WTC11 (cell line): ENCODE results near the gene HDAC8. TPM values are rescaled to one million over a fixed set of nuclear protein-coding genes. Genes with fewer than 3 reads are reported as not detected.

Experiments used
- ATAC-seq: fragments of 200-7000 bp; cut with Tn5 transposase; 2 replicates; pipeline ENCODE4 v1.10.0; 2021; ENCODE audit warnings: mild to moderate bottlenecking, moderate library complexity
- CTCF ChIA-PET: fragments of 300-600 bp; sonication (Branson Sonifier 250); formaldehyde crosslinking; loops from one replicate; lab custom pipeline; 2021; ENCODE audit warnings: antibody characterized with exemption; lab: Charles Lee
- POLR2A ChIA-PET: fragments of 350-600 bp; sonication (Branson Sonifier 250); formaldehyde crosslinking; loops from one replicate; lab custom pipeline; 2021; ENCODE audit warnings: antibody characterized with exemption; lab: Charles Lee
- DNase-seq: peaks from one replicate; pipeline ENCODE4 v3.0.0; 2021; ENCODE audit warnings: low spot score
- H3K27ac Mint-ChIP-seq: 2 replicates; pipeline ENCODE4 v1.8.0; 2021; ENCODE audit warnings: mixed read lengths
- H3K27me3 Mint-ChIP-seq: 2 replicates; pipeline ENCODE4 v1.8.0; 2021; ENCODE audit warnings: low read depth, mild to moderate bottlenecking, moderate library complexity, mixed read lengths
- H3K36me3 Mint-ChIP-seq: 2 replicates; pipeline ENCODE4 v1.8.0; 2021; ENCODE audit warnings: mixed read lengths
- H3K4me1 Mint-ChIP-seq: 2 replicates; pipeline ENCODE4 v1.8.0; 2022; ENCODE audit warnings: mixed read lengths
- H3K4me3 Mint-ChIP-seq: 2 replicates; pipeline ENCODE4 v1.8.0; 2021; ENCODE audit warnings: mild to moderate bottlenecking, moderate library complexity, mixed read lengths
- H3K9me3 Mint-ChIP-seq: 2 replicates; pipeline ENCODE4 v1.8.0; 2021; ENCODE audit warnings: mixed read lengths
- EMX1 ChIP-seq: fragments of 250-450 bp; sonication (Bioruptor Pico); IDR thresholded peaks from 2 replicates; pipeline ENCODE4 v1.8.0; 2021; ENCODE audit warnings: mild to moderate bottlenecking
- MYBL2 ChIP-seq: sonication (generic); formaldehyde crosslinking; IDR thresholded peaks from 2 replicates; pipeline ENCODE4 v1.8.1; 2023; ENCODE audit warnings: mild to moderate bottlenecking, moderate library complexity, missing genetic modification reagents
- OVOL2 ChIP-seq: fragments of 250-450 bp; sonication (Bioruptor Pico); IDR thresholded peaks from 2 replicates; pipeline ENCODE4 v1.9.0; 2021; ENCODE audit warnings: mild to moderate bottlenecking, borderline replicate concordance
- RORB ChIP-seq: fragments of 250-450 bp; sonication (Bioruptor Pico); IDR thresholded peaks from 2 replicates; pipeline ENCODE4 v1.9.0; 2021; ENCODE audit warnings: mild to moderate bottlenecking
- ZBTB21 ChIP-seq: sonication (generic); formaldehyde crosslinking; IDR thresholded peaks from 2 replicates; pipeline ENCODE4 v1.8.1; 2023; ENCODE audit warnings: mild to moderate bottlenecking, missing genetic modification reagents, borderline replicate concordance
- ZNF138 ChIP-seq: sonication (generic); formaldehyde crosslinking; conservative IDR thresholded peaks from 2 replicates; pipeline ENCODE4 v1.8.1; 2022; ENCODE audit warnings: mild to moderate bottlenecking, moderate library complexity, missing genetic modification reagents
- ZNF219 ChIP-seq: sonication (generic); formaldehyde crosslinking; IDR thresholded peaks from 2 replicates; pipeline ENCODE4 v1.8.0; 2023; ENCODE audit warnings: missing genetic modification reagents, mild to moderate bottlenecking, borderline replicate concordance
- ZNF396 ChIP-seq: fragments of 250-450 bp; sonication (Bioruptor Pico); IDR thresholded peaks from 2 replicates; pipeline ENCODE4 v1.8.0; 2021; ENCODE audit warnings: mild to moderate bottlenecking, moderate library complexity, borderline replicate concordance
- total RNA-seq: library from RNA; stranded (reverse); gene quantifications from 3 replicates; pipeline ENCODE4 v1.2.3, GENCODE V29; 2021
- TF ChIP-seq, protein P1 (sequence below): sonication (generic); formaldehyde crosslinking; IDR thresholded peaks from 2 replicates; pipeline ENCODE4 v1.8.1; 2022; ENCODE audit warnings: low read depth, mild to moderate bottlenecking, moderate library complexity, missing genetic modification reagents, borderline replicate concordance
- TF ChIP-seq, protein P2 (sequence below): sonication (generic); formaldehyde crosslinking; IDR thresholded peaks from 2 replicates; pipeline ENCODE4 v1.8.1; 2023; ENCODE audit warnings: mild to moderate bottlenecking, missing genetic modification reagents
- TF ChIP-seq, protein P3 (sequence below): sonication (generic); formaldehyde crosslinking; IDR thresholded peaks from 2 replicates; pipeline ENCODE4 v1.8.0; 2022; ENCODE audit warnings: missing genetic modification reagents
- TF ChIP-seq, protein P4 (sequence below): sonication (generic); formaldehyde crosslinking; IDR thresholded peaks from 2 replicates; pipeline ENCODE4 v1.8.0; 2023; ENCODE audit warnings: missing genetic modification reagents, mild to moderate bottlenecking, borderline replicate concordance
- TF ChIP-seq, protein P5 (sequence below): sonication (generic); formaldehyde crosslinking; IDR thresholded peaks from 2 replicates; pipeline ENCODE4 v1.8.1; 2022; ENCODE audit warnings: low read depth, missing genetic modification reagents, borderline replicate concordance
- TF ChIP-seq, protein P6 (sequence below): sonication (generic); formaldehyde crosslinking; IDR thresholded peaks from 2 replicates; pipeline ENCODE4 v1.8.1; 2023; ENCODE audit warnings: mild to moderate bottlenecking, missing genetic modification reagents, borderline replicate concordance

Gene HDAC8
- total RNA-seq, 1 experiment from 2014 or later: 22.5 TPM

DNA sequence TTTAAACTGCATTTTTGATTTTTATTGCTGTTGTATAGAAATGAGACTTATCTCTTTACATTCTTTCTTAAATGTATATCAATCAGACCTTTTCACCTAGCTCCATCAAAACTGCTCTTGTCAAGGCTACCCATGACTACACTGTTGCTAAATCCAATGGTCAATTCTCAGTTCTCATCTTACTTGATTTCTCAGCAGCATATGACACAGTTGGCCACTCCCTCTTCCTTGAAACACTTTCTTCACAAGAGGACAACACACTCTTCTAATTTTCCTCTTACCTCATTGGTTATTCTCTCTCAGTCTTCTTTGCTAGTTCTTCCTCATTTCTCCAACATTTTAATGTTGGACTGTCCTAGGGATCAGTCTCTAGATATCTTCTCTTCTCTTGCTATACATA lies 172.8 kb downstream of the HDAC8 start:
- Mint-ChIP-seq H3K4me1 (peaks cover 14% of the 10 kb centered on the region), H3K4me3 (no peak overlapping the region)
- TF ChIP-seq, protein P1, sequence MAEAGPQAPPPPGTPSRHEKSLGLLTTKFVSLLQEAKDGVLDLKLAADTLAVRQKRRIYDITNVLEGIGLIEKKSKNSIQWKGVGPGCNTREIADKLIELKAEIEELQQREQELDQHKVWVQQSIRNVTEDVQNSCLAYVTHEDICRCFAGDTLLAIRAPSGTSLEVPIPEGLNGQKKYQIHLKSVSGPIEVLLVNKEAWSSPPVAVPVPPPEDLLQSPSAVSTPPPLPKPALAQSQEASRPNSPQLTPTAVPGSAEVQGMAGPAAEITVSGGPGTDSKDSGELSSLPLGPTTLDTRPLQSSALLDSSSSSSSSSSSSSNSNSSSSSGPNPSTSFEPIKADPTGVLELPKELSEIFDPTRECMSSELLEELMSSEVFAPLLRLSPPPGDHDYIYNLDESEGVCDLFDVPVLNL: no peak
- TF ChIP-seq MYBL2 (no peak), ZNF396 (CRISPR knock-in tag) (no peak)
- TF ChIP-seq, protein P2, sequence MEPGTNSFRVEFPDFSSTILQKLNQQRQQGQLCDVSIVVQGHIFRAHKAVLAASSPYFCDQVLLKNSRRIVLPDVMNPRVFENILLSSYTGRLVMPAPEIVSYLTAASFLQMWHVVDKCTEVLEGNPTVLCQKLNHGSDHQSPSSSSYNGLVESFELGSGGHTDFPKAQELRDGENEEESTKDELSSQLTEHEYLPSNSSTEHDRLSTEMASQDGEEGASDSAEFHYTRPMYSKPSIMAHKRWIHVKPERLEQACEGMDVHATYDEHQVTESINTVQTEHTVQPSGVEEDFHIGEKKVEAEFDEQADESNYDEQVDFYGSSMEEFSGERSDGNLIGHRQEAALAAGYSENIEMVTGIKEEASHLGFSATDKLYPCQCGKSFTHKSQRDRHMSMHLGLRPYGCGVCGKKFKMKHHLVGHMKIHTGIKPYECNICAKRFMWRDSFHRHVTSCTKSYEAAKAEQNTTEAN (CRISPR knock-in tag): no peak
- TF ChIP-seq, all 79 proteins: peak for 0
- ChIA-PET POLR2A (no interaction called here), CTCF (no interaction called here)
- Mint-ChIP-seq H3K36me3 (no peaks in the 10 kb centered on the region), H3K27ac (no peak overlapping the region), H3K9me3 (no peaks in the 10 kb centered on the region), H3K27me3 (no peaks in the 10 kb centered on the region)
- DNase-seq: no peak
- no peak for ATAC-seq

DNA sequence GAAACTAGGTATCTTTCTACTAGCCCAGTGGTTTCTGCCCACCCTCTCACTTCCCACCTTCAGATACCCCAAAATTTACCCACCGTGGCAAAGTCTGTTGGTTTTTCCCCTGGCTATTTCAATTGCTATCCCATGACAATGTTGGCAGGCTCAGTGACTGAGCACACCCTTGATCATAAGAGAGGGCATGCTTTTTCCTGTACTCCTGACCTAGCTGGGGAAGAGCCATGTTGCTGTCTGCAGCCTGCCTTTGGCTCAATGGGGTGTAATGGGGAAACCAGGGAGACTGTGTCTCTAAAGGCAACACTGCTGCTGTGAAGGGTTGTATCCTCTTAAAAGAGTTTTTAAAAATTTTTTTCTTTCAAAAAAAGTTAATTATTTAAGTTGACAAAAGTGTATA lies 176.5 kb downstream of the HDAC8 start:
- ATAC-seq: no peak
- CTCF ChIA-PET: interaction anchor here (1.2 kb wide), 1 partner anchor 99 kb away, joined by 5 read pairs; no protein-coding TSS in a partner anchor
- no peak for TF ChIP-seq RORB
- TF ChIP-seq ZNF219: no peak
- TF ChIP-seq, protein P3, sequence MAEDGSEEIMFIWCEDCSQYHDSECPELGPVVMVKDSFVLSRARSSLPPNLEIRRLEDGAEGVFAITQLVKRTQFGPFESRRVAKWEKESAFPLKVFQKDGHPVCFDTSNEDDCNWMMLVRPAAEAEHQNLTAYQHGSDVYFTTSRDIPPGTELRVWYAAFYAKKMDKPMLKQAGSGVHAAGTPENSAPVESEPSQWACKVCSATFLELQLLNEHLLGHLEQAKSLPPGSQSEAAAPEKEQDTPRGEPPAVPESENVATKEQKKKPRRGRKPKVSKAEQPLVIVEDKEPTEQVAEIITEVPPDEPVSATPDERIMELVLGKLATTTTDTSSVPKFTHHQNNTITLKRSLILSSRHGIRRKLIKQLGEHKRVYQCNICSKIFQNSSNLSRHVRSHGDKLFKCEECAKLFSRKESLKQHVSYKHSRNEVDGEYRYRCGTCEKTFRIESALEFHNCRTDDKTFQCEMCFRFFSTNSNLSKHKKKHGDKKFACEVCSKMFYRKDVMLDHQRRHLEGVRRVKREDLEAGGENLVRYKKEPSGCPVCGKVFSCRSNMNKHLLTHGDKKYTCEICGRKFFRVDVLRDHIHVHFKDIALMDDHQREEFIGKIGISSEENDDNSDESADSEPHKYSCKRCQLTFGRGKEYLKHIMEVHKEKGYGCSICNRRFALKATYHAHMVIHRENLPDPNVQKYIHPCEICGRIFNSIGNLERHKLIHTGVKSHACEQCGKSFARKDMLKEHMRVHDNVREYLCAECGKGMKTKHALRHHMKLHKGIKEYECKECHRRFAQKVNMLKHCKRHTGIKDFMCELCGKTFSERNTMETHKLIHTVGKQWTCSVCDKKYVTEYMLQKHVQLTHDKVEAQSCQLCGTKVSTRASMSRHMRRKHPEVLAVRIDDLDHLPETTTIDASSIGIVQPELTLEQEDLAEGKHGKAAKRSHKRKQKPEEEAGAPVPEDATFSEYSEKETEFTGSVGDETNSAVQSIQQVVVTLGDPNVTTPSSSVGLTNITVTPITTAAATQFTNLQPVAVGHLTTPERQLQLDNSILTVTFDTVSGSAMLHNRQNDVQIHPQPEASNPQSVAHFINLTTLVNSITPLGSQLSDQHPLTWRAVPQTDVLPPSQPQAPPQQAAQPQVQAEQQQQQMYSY (CRISPR knock-in tag): no peak
- TF ChIP-seq, protein P4, sequence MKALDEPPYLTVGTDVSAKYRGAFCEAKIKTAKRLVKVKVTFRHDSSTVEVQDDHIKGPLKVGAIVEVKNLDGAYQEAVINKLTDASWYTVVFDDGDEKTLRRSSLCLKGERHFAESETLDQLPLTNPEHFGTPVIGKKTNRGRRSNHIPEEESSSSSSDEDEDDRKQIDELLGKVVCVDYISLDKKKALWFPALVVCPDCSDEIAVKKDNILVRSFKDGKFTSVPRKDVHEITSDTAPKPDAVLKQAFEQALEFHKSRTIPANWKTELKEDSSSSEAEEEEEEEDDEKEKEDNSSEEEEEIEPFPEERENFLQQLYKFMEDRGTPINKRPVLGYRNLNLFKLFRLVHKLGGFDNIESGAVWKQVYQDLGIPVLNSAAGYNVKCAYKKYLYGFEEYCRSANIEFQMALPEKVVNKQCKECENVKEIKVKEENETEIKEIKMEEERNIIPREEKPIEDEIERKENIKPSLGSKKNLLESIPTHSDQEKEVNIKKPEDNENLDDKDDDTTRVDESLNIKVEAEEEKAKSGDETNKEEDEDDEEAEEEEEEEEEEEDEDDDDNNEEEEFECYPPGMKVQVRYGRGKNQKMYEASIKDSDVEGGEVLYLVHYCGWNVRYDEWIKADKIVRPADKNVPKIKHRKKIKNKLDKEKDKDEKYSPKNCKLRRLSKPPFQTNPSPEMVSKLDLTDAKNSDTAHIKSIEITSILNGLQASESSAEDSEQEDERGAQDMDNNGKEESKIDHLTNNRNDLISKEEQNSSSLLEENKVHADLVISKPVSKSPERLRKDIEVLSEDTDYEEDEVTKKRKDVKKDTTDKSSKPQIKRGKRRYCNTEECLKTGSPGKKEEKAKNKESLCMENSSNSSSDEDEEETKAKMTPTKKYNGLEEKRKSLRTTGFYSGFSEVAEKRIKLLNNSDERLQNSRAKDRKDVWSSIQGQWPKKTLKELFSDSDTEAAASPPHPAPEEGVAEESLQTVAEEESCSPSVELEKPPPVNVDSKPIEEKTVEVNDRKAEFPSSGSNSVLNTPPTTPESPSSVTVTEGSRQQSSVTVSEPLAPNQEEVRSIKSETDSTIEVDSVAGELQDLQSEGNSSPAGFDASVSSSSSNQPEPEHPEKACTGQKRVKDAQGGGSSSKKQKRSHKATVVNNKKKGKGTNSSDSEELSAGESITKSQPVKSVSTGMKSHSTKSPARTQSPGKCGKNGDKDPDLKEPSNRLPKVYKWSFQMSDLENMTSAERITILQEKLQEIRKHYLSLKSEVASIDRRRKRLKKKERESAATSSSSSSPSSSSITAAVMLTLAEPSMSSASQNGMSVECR (CRISPR knock-in tag): no peak
- TF ChIP-seq EMX1: no peak
- TF ChIP-seq ZBTB21 (CRISPR knock-in tag): no peak
- no peak for TF ChIP-seq OVOL2 (CRISPR knock-in tag)
- TF ChIP-seq, protein P2 (CRISPR knock-in tag): no peak
- TF ChIP-seq ZNF138 (CRISPR knock-in tag): no peak
- TF ChIP-seq, protein P5, sequence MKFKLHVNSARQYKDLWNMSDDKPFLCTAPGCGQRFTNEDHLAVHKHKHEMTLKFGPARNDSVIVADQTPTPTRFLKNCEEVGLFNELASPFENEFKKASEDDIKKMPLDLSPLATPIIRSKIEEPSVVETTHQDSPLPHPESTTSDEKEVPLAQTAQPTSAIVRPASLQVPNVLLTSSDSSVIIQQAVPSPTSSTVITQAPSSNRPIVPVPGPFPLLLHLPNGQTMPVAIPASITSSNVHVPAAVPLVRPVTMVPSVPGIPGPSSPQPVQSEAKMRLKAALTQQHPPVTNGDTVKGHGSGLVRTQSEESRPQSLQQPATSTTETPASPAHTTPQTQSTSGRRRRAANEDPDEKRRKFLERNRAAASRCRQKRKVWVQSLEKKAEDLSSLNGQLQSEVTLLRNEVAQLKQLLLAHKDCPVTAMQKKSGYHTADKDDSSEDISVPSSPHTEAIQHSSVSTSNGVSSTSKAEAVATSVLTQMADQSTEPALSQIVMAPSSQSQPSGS (CRISPR knock-in tag): no peak
- TF ChIP-seq, protein P6, sequence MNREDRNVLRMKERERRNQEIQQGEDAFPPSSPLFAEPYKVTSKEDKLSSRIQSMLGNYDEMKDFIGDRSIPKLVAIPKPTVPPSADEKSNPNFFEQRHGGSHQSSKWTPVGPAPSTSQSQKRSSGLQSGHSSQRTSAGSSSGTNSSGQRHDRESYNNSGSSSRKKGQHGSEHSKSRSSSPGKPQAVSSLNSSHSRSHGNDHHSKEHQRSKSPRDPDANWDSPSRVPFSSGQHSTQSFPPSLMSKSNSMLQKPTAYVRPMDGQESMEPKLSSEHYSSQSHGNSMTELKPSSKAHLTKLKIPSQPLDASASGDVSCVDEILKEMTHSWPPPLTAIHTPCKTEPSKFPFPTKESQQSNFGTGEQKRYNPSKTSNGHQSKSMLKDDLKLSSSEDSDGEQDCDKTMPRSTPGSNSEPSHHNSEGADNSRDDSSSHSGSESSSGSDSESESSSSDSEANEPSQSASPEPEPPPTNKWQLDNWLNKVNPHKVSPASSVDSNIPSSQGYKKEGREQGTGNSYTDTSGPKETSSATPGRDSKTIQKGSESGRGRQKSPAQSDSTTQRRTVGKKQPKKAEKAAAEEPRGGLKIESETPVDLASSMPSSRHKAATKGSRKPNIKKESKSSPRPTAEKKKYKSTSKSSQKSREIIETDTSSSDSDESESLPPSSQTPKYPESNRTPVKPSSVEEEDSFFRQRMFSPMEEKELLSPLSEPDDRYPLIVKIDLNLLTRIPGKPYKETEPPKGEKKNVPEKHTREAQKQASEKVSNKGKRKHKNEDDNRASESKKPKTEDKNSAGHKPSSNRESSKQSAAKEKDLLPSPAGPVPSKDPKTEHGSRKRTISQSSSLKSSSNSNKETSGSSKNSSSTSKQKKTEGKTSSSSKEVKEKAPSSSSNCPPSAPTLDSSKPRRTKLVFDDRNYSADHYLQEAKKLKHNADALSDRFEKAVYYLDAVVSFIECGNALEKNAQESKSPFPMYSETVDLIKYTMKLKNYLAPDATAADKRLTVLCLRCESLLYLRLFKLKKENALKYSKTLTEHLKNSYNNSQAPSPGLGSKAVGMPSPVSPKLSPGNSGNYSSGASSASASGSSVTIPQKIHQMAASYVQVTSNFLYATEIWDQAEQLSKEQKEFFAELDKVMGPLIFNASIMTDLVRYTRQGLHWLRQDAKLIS: no peak
- TF ChIP-seq, all 79 proteins: peak for 0
- Mint-ChIP-seq H3K36me3 (no peaks in the 10 kb centered on the region), H3K27ac (no peak overlapping the region), H3K4me3 (no peak overlapping the region), H3K27me3 (no peaks in the 10 kb centered on the region), H3K4me1 (peaks cover 36% of the 10 kb centered on the region), H3K9me3 (no peaks in the 10 kb centered on the region)
- no peak for DNase-seq
- POLR2A ChIA-PET: no interaction called here
